Stomach (tissue), 4 donors: Measurements from ENCODE around the gene PTPRD.

ENCODE experiments used
- EP300 ChIP-seq: sonication (generic); formaldehyde crosslinking; IDR thresholded peaks from one replicate; pipeline ENCODE4 v1.6.1; 2017; ENCODE audit warnings: antibody characterized with exemption
- POLR2A ChIP-seq, 4 donors: fragments of 450-650 bp; IDR thresholded peaks; one replicate each; pipeline ENCODE4 v1.6.1; 2016; ENCODE audit warnings: antibody characterized with exemption in 4 of 4, control low read depth in 2 of 4, mild to moderate bottlenecking in 1 of 4, moderate library complexity in 1 of 4
- POLR2AphosphoS5 ChIP-seq, 3 donors: sonication (generic); formaldehyde crosslinking; IDR thresholded peaks; one replicate each; pipeline ENCODE4 v1.6.1; 2016; ENCODE audit warnings: antibody characterized with exemption in 3 of 3
- TF ChIP-seq, protein P1 (sequence below), 7 experiments: fragments of 450-650 bp in 4 of 7; fragments of 200-600 bp in 3 of 7; sonication (generic) in 3 of 7; IDR thresholded peaks; one replicate each; pipeline ENCODE4 v1.5.1; 2016 to 2019; ENCODE audit warnings: antibody characterized with exemption in 7 of 7, control low read depth in 2 of 7, mild to moderate bottlenecking in 1 of 7

GRCh38 chr9:10228082-10228481 is 384.7 kb downstream of the PTPRD start:
- TF ChIP-seq, protein P1, sequence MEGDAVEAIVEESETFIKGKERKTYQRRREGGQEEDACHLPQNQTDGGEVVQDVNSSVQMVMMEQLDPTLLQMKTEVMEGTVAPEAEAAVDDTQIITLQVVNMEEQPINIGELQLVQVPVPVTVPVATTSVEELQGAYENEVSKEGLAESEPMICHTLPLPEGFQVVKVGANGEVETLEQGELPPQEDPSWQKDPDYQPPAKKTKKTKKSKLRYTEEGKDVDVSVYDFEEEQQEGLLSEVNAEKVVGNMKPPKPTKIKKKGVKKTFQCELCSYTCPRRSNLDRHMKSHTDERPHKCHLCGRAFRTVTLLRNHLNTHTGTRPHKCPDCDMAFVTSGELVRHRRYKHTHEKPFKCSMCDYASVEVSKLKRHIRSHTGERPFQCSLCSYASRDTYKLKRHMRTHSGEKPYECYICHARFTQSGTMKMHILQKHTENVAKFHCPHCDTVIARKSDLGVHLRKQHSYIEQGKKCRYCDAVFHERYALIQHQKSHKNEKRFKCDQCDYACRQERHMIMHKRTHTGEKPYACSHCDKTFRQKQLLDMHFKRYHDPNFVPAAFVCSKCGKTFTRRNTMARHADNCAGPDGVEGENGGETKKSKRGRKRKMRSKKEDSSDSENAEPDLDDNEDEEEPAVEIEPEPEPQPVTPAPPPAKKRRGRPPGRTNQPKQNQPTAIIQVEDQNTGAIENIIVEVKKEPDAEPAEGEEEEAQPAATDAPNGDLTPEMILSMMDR (IDR thresholded peaks at IDR 0.05), result no peak
- TF ChIP-seq POLR2A (IDR thresholded peaks at IDR 0.05) (no peak), POLR2AphosphoS5 (IDR thresholded peaks at IDR 0.05) (peak in 1 of 3 donors; percentile 25), EP300 (no peak)
